SK-N-SH treated with all-trans-retinoic acid at 6 μM for 48 hours (cell line): ENCODE results near the gene DAGLA.

Experiments used
- ATAC-seq: fragments of 200-7000 bp; cut with Tn5 transposase; 3 replicates; pipeline ENCODE4 v1.9.1; 2020; ENCODE audit warnings: mild to moderate bottlenecking, moderate library complexity
- ARNTL ChIP-seq: fragments of 450-650 bp; formaldehyde crosslinking; IDR thresholded peaks from 2 replicates; pipeline ENCODE4 v1.5.0; 2020; ENCODE audit warnings: low read depth, mild to moderate bottlenecking, moderate library complexity, borderline replicate concordance
- BACH2 ChIP-seq: fragments of 250-450 bp; sonication (Bioruptor Pico); IDR thresholded peaks from 2 replicates; pipeline ENCODE4 v1.9.0; 2021; ENCODE audit warnings: mild to moderate bottlenecking, borderline replicate concordance
- CREB5 ChIP-seq: fragments of 250-450 bp; sonication (Bioruptor Pico); IDR thresholded peaks from 2 replicates; pipeline ENCODE4 v1.5.1; 2020; ENCODE audit warnings: low read depth, mild to moderate bottlenecking, moderate library complexity
- CSDC2 ChIP-seq: fragments of 250-450 bp; sonication (Bioruptor Pico); IDR thresholded peaks from 2 replicates; pipeline ENCODE4 v1.5.0; 2020; ENCODE audit warnings: mild to moderate bottlenecking, moderate library complexity
- ESRRG ChIP-seq: fragments of 250-450 bp; sonication (Bioruptor Pico); IDR thresholded peaks from 2 replicates; pipeline ENCODE4 v1.6.1; 2021; ENCODE audit warnings: mild to moderate bottlenecking
- GLIS3 ChIP-seq: fragments of 250-450 bp; sonication (Bioruptor Pico); IDR thresholded peaks from 2 replicates; pipeline ENCODE4 v1.5.0; 2020; ENCODE audit warnings: mild to moderate bottlenecking, moderate library complexity
- ISL1 ChIP-seq: fragments of 250-450 bp; sonication (Bioruptor Pico); IDR thresholded peaks from 2 replicates; pipeline ENCODE4 v2.1.2; 2022; ENCODE audit warnings: mild to moderate bottlenecking, moderate library complexity
- OSR1 ChIP-seq: fragments of 250-450 bp; sonication (Bioruptor Pico); IDR thresholded peaks from 2 replicates; pipeline ENCODE4 v1.8.0; 2022; ENCODE audit warnings: moderate library complexity, mild to moderate bottlenecking, inconsistent platforms
- PATZ1 ChIP-seq: fragments of 250-450 bp; sonication (Bioruptor Pico); IDR thresholded peaks from 2 replicates; pipeline ENCODE4 v1.8.0; 2020; ENCODE audit warnings: mild to moderate bottlenecking, moderate library complexity, borderline replicate concordance
- POU6F1 ChIP-seq: fragments of 250-450 bp; sonication (Bioruptor Pico); IDR thresholded peaks from 2 replicates; pipeline ENCODE4 v1.8.0; 2021; ENCODE audit warnings: low read depth, mild to moderate bottlenecking, moderate library complexity, borderline replicate concordance
- PPARA ChIP-seq: fragments of 250-450 bp; sonication (Bioruptor Pico); IDR thresholded peaks from 2 replicates; pipeline ENCODE4 v1.5.0; 2020; ENCODE audit warnings: mild to moderate bottlenecking, borderline replicate concordance
- RARB ChIP-seq: fragments of 250-450 bp; sonication (Bioruptor Pico); IDR thresholded peaks from 2 replicates; pipeline ENCODE4 v1.8.0; 2021; ENCODE audit warnings: mild to moderate bottlenecking, moderate library complexity
- SNAI2 ChIP-seq: fragments of 250-450 bp; sonication (Bioruptor Pico); IDR thresholded peaks from 2 replicates; pipeline ENCODE4 v1.5.0; 2020; ENCODE audit warnings: mild to moderate bottlenecking, moderate library complexity
- TCF4 ChIP-seq: fragments of 250-450 bp; sonication (Bioruptor Pico); IDR thresholded peaks from 2 replicates; pipeline ENCODE4 v1.8.0; 2021; ENCODE audit warnings: mild to moderate bottlenecking, moderate library complexity, borderline replicate concordance
- TOX ChIP-seq: fragments of 250-450 bp; sonication (Bioruptor Pico); IDR thresholded peaks from 2 replicates; pipeline ENCODE4 v1.8.0; 2021; ENCODE audit warnings: mild to moderate bottlenecking, moderate library complexity, borderline replicate concordance
- TSHZ2 ChIP-seq: fragments of 250-450 bp; sonication (Bioruptor Pico); IDR thresholded peaks from 2 replicates; pipeline ENCODE4 v1.5.0; 2020; ENCODE audit warnings: mild to moderate bottlenecking, moderate library complexity
- ZC3H10 ChIP-seq: fragments of 250-450 bp; sonication (Bioruptor Pico); IDR thresholded peaks from 2 replicates; pipeline ENCODE4 v1.5.1; 2021; ENCODE audit warnings: mild to moderate bottlenecking, moderate library complexity
- ZFP3 ChIP-seq: fragments of 250-450 bp; sonication (Bioruptor Pico); IDR thresholded peaks from 2 replicates; pipeline ENCODE4 v1.5.0; 2020; ENCODE audit warnings: mild to moderate bottlenecking, moderate library complexity
- ZFP30 ChIP-seq: fragments of 450-650 bp; formaldehyde crosslinking; IDR thresholded peaks from 2 replicates; pipeline ENCODE4 v1.5.0; 2022; ENCODE audit warnings: mild to moderate bottlenecking, moderate library complexity
- ZNF565 ChIP-seq: fragments of 450-650 bp; formaldehyde crosslinking; conservative IDR thresholded peaks from 2 replicates; pipeline ENCODE4 v1.5.0; 2020; ENCODE audit warnings: low read depth, mild to moderate bottlenecking, moderate library complexity
- ZNF70 ChIP-seq: fragments of 450-650 bp; formaldehyde crosslinking; IDR thresholded peaks from 2 replicates; pipeline ENCODE4 v1.5.0; 2020; ENCODE audit warnings: mild to moderate bottlenecking, moderate library complexity
- ZNF8 ChIP-seq: fragments of 450-650 bp; formaldehyde crosslinking; IDR thresholded peaks from 2 replicates; pipeline ENCODE4 v1.5.0; 2020; ENCODE audit warnings: mild to moderate bottlenecking, moderate library complexity

DAGLA gene

GRCh38 chr11:61707574-61707973 is 27.4 kb downstream of the DAGLA start:
- no peak for ATAC-seq
- TF ChIP-seq ZNF8 (CRISPR knock-in tag) (no peak), TSHZ2 (CRISPR knock-in tag) (no peak), PPARA (no peak), GLIS3 (CRISPR knock-in tag) (no peak), TCF4 (CRISPR knock-in tag) (no peak), ZC3H10 (CRISPR knock-in tag) (no peak), BACH2 (CRISPR knock-in tag) (no peak), PATZ1 (CRISPR knock-in tag) (no peak), ZNF565 (CRISPR knock-in tag) (no peak), POU6F1 (CRISPR knock-in tag) (no peak), CREB5 (CRISPR knock-in tag) (no peak), TOX (CRISPR knock-in tag) (no peak), ISL1 (no peak), ZFP3 (CRISPR knock-in tag) (no peak), SNAI2 (CRISPR knock-in tag) (no peak), CSDC2 (no peak), OSR1 (CRISPR knock-in tag) (no peak), ARNTL (no peak), RARB (CRISPR knock-in tag) (no peak)

GRCh38 chr11:61709110-61709509 is 28.9 kb downstream of the DAGLA start:
- no peak for TF ChIP-seq ZC3H10 (CRISPR knock-in tag)
- no peak for TF ChIP-seq ARNTL
- no peak for TF ChIP-seq ZNF8 (CRISPR knock-in tag)
- no peak for TF ChIP-seq PATZ1 (CRISPR knock-in tag)
- no peak for TF ChIP-seq ZFP30
- TF ChIP-seq SNAI2 (CRISPR knock-in tag): no peak
- TF ChIP-seq, all 23 proteins: peak for 0
- no peak for ATAC-seq

GRCh38 chr11:61709572-61709971 is 29.4 kb downstream of the DAGLA start:
- TF ChIP-seq ESRRG (CRISPR knock-in tag) (no peak), PATZ1 (CRISPR knock-in tag) (no peak), OSR1 (CRISPR knock-in tag) (no peak), PPARA (no peak), ZNF70 (CRISPR knock-in tag) (no peak), ARNTL (no peak)
- ATAC-seq: no peak
